IMR-90 (cell line): ENCODE data around the gene CD40LG. TPM values are rescaled to one million over a fixed set of nuclear protein-coding genes. Genes with fewer than 3 reads are reported as not detected.

Source experiments
- ATAC-seq: fragments of 200-7000 bp; cut with Tn5 transposase; 2 replicates; pipeline ENCODE4 v1.9.1; 2020; ENCODE audit warnings: low read depth, mild to moderate bottlenecking, moderate library complexity
- BruUV-seq: library from RNA; stranded (reverse); fragments of 400-500 nt; replicated peaks from 2 replicates; lab custom pipeline; 2021; lab: Mats Ljungman, UMichigan
- CTCF ChIA-PET: fragments of 300-600 bp; formaldehyde crosslinking; extraction: SDS; loops from one replicate; lab custom pipeline; 2021; ENCODE audit warnings: antibody characterized with exemption; lab: Yijun Ruan, JAX
- POLR2A ChIA-PET: fragments of 300-600 bp; sonication (Branson Sonifier 250); formaldehyde crosslinking; loops from one replicate; lab custom pipeline; 2022; ENCODE audit warnings: antibody characterized with exemption; ENCODE audit not compliant: unreplicated experiment; lab: Charles Lee
- DNase-seq: peaks from one replicate; pipeline ENCODE4 v3.0.0; 2013
- H2AFZ ChIP-seq: replicated peaks from 2 replicates; pipeline ENCODE3; 2013; ENCODE audit warnings: low read length, mild to moderate bottlenecking; ENCODE audit not compliant: poor library complexity
- H2AK5ac ChIP-seq: 2 replicates; pipeline ENCODE4 v1.6.1; 2013; ENCODE audit warnings: low read depth, low read length, inconsistent platforms
- H2AK9ac ChIP-seq: replicated peaks from 2 replicates; pipeline ENCODE3; 2013; ENCODE audit warnings: mild to moderate bottlenecking, low read depth, low read length, moderate library complexity; ENCODE audit not compliant: poor library complexity
- H2BK120ac ChIP-seq: 2 replicates; pipeline ENCODE4 v1.6.1; 2013; ENCODE audit warnings: low read depth, low read length, inconsistent platforms
- H2BK15ac ChIP-seq: 3 replicates; pipeline ENCODE4 v1.6.1; 2013; ENCODE audit warnings: low read depth, low read length, inconsistent platforms
- H2BK20ac ChIP-seq: 2 replicates; pipeline ENCODE4 v1.6.1; 2013; ENCODE audit warnings: low read depth, mild to moderate bottlenecking, inconsistent platforms, low read length, moderate library complexity
- H2BK5ac ChIP-seq: 2 replicates; pipeline ENCODE4 v1.6.1; 2013; ENCODE audit warnings: mild to moderate bottlenecking, low read depth, low read length, inconsistent platforms; ENCODE audit not compliant: poor library complexity, severe bottlenecking
- H3K14ac ChIP-seq: replicated peaks from 2 replicates; pipeline ENCODE4 v1.6.1; 2013; ENCODE audit warnings: low read depth, low read length, inconsistent platforms
- H3K18ac ChIP-seq: 2 replicates; pipeline ENCODE4 v1.6.1; 2013; ENCODE audit warnings: low read depth, low read length, control low read depth
- H3K23ac ChIP-seq: 2 replicates; pipeline ENCODE4 v1.6.1; 2013; ENCODE audit warnings: low read depth, low read length, inconsistent platforms
- H3K27ac ChIP-seq: 2 replicates; pipeline ENCODE4 v1.5.1; 2013; ENCODE audit warnings: mild to moderate bottlenecking, control low read depth, low read length; ENCODE audit not compliant: insufficient read depth
- H3K27me3 ChIP-seq: 2 replicates; pipeline ENCODE4 v1.6.1; 2013; ENCODE audit warnings: low read length; ENCODE audit not compliant: control insufficient read depth, insufficient read depth
- H3K36me3 ChIP-seq: 2 replicates; pipeline ENCODE4 v1.6.1; 2013; ENCODE audit warnings: low read length, mixed read lengths; ENCODE audit not compliant: control insufficient read depth, insufficient read depth
- H3K4ac ChIP-seq: 2 replicates; pipeline ENCODE4 v1.6.1; 2013; ENCODE audit warnings: low read depth, low read length, inconsistent platforms
- H3K4me1 ChIP-seq: 2 replicates; pipeline ENCODE4 v1.6.1; 2013; ENCODE audit warnings: low read length, mixed read lengths; ENCODE audit not compliant: control insufficient read depth, insufficient read depth
- H3K4me2 ChIP-seq: 2 replicates; pipeline ENCODE4 v1.6.1; 2013; ENCODE audit warnings: low read depth, mild to moderate bottlenecking, control low read depth, low read length, moderate library complexity
- H3K4me3 ChIP-seq: 2 replicates; pipeline ENCODE4 v1.5.1; 2013; ENCODE audit warnings: low read depth, mild to moderate bottlenecking, control low read depth, low read length, moderate library complexity; ENCODE audit not compliant: insufficient read depth
- H3K56ac ChIP-seq: 2 replicates; pipeline ENCODE4 v1.6.1; 2013; ENCODE audit warnings: low read length, inconsistent platforms; ENCODE audit not compliant: insufficient read depth; ENCODE audit errors: extremely low read depth
- H3K79me1 ChIP-seq, 2 experiments: 2 replicates each; pipeline ENCODE4 v1.6.1; 2013; ENCODE audit warnings: low read length in 2 of 2, inconsistent platforms in 1 of 2, low read depth in 1 of 2
- H3K9ac ChIP-seq: 2 replicates; pipeline ENCODE4 v1.6.1; 2013; ENCODE audit warnings: low read depth, low read length, control low read depth
- H3K9me1 ChIP-seq: 2 replicates; pipeline ENCODE4 v1.6.1; 2013; ENCODE audit warnings: low read length, inconsistent platforms; ENCODE audit not compliant: insufficient read depth
- H3K9me3 ChIP-seq: 2 replicates; pipeline ENCODE4 v1.6.1; 2013; ENCODE audit warnings: low read length; ENCODE audit not compliant: control insufficient read depth, insufficient read depth
- H4K20me1 ChIP-seq: 2 replicates; pipeline ENCODE4 v1.6.1; 2013; ENCODE audit warnings: low read length, inconsistent platforms; ENCODE audit not compliant: insufficient read depth
- H4K5ac ChIP-seq: 2 replicates; pipeline ENCODE4 v1.6.1; 2013; ENCODE audit warnings: mild to moderate bottlenecking, low read depth, low read length, control low read depth
- H4K8ac ChIP-seq, 2 experiments: 2 replicates each; pipeline ENCODE4 v1.6.1; 2013; ENCODE audit warnings: low read depth in 2 of 2, low read length in 2 of 2, control low read depth in 1 of 2, inconsistent platforms in 1 of 2
- H4K91ac ChIP-seq: 2 replicates; pipeline ENCODE4 v1.6.1; 2013; ENCODE audit warnings: low read depth, low read length, inconsistent platforms; ENCODE audit not compliant: insufficient read depth
- CTCF ChIP-seq: conservative IDR thresholded peaks from 2 replicates; pipeline ENCODE4 v1.5.1; 2012; ENCODE audit warnings: mild to moderate bottlenecking, low read depth, low read length, improper control_type of control experiment
- ELK1 ChIP-seq: fragments of 150-350 bp; IDR thresholded peaks from 2 replicates; pipeline ENCODE4 v1.6.1; 2016; ENCODE audit warnings: low read depth, mild to moderate bottlenecking, low read length, moderate library complexity, borderline replicate concordance
- RAD21 ChIP-seq: IDR thresholded peaks from 2 replicates; pipeline ENCODE4 v1.6.1; 2012; ENCODE audit warnings: low read length, improper control_type of control experiment
- SMC3 ChIP-seq: fragments of 150-350 bp; IDR thresholded peaks from 2 replicates; pipeline ENCODE4 v1.6.1; 2016; ENCODE audit warnings: low read depth, mild to moderate bottlenecking, antibody characterized with exemption, low read length, moderate library complexity
- WGBS, 2 experiments: methylation state at CpG; one replicate each; pipeline versions ENCODE4 v1.1.5 to v1.1.7; 2013; ENCODE audit warnings: missing lambda C conversion rate in 2 of 2; ENCODE audit not compliant: insufficient read length in 1 of 2; ENCODE audit errors: extremely low coverage in 2 of 2; 5-methylcytosine and 5-hydroxymethylcytosine counted together
- dilution Hi-C: fragments of 300-500 bp; cut with HindIII; formaldehyde crosslinking; loops from one replicate; pipeline ENCODE4 v1.14.3; 2018; ENCODE audit warnings: low sequenced_read_pairs; ENCODE audit not compliant: unreplicated experiment
- in situ Hi-C: fragments of 300-500 bp; cut with MboI; formaldehyde crosslinking; loops from 3 replicates; pipeline ENCODE4 v1.14.3; 2019; ENCODE audit warnings: low sequenced_read_pairs, inconsistent platforms, mixed read lengths
- intact Hi-C: fragments of 100-400 bp; cut with micrococcal nuclease; formaldehyde crosslinking; loops from 2 replicates; pipeline ENCODE4 v1.10.0; 2022
- polyA plus RNA-seq, 3 experiments: library from polyadenylated mRNA; depleted of rRNA; stranded (reverse); fragments of >200 nt; gene quantifications; 2 replicates each; pipeline ENCODE4 v1.2.3, GENCODE V29; 2012; ENCODE audit warnings: low replicate concordance in 1 of 3
- total RNA-seq: library from RNA; depleted of rRNA; stranded (reverse); fragments of >200 nt; gene quantifications from 2 replicates; pipeline ENCODE4 v1.2.3, GENCODE V29; 2012

CD40LG gene
- total and polyA plus RNA-seq, 2 of the 4 experiments (the other 2 are of a cell fraction) = not detected

GRCh38 chrX:136694431-136695087 is 46.6 kb downstream of the CD40LG start:
- no TSS peak for BruUV-seq
- dilution Hi-C loops (no loop called here), intact Hi-C loops (loop anchor here (10.0 kb wide), 3 partner anchors 190 to 540 kb away; no protein-coding TSS in a partner anchor), in situ Hi-C loops (no loop called here)
- no CpG with 5 or more reads among the region's 8 CpGs for WGBS, 2 experiments
- no peak overlapping the region for H3K23ac ChIP-seq
- H3K18ac ChIP-seq = no peak overlapping the region
- no peak overlapping the region for H2BK20ac ChIP-seq
- H3K9me1 ChIP-seq = no peaks in the 10 kb centered on the region
- no peak overlapping the region for H3K4ac ChIP-seq
- no peaks in the 10 kb centered on the region; the same call in 1 of the 2 replicates for H3K27me3 ChIP-seq
- H3K79me1 ChIP-seq = no peaks in the 10 kb centered on the region
- no peak overlapping the region for H3K9ac ChIP-seq
- H4K8ac ChIP-seq = no peak overlapping the region
- no peak overlapping the region for H3K4me3 ChIP-seq
- ATAC-seq = peak; percentile 82
- no peaks in the 10 kb centered on the region for H3K9me3 ChIP-seq
- H3K4me2 ChIP-seq = no peak overlapping the region
- no peaks in the 10 kb centered on the region for H3K4me1 ChIP-seq
- no peak overlapping the region for H2BK15ac ChIP-seq
- ChIA-PET POLR2A (no interaction called here), CTCF (interaction anchor here (1.0 to 1.6 kb wide), 4 partner anchors 9 to 666 kb away, joined by 3 to 4 read pairs (median 3); no protein-coding TSS in a partner anchor)
- H2BK5ac ChIP-seq = no peak overlapping the region
- peak; percentile 60 for TF ChIP-seq SMC3
- peak; percentile 80 for TF ChIP-seq RAD21
- peak; percentile 67 for TF ChIP-seq CTCF
- TF ChIP-seq ELK1 = no peak
- H3K36me3 ChIP-seq = no peaks in the 10 kb centered on the region
- no peak overlapping the region for H4K91ac ChIP-seq
- H4K5ac ChIP-seq = no peak overlapping the region
- no peak overlapping the region for H3K14ac ChIP-seq
- no peak overlapping the region for H2AK5ac ChIP-seq
- no peak overlapping the region for H3K56ac ChIP-seq
- DNase-seq = peak; percentile 58
- H2BK120ac ChIP-seq = no peak overlapping the region
- H2AK9ac ChIP-seq = no peak overlapping the region
- H2AFZ ChIP-seq = no peak overlapping the region
- no peak overlapping the region for H3K27ac ChIP-seq
- no peaks in the 10 kb centered on the region for H4K20me1 ChIP-seq
